Lower lobe of right lung (tissue), 2 donors: ENCODE data around the gene CYB5B. TPM values are rescaled to one million over a fixed set of nuclear protein-coding genes. Genes with fewer than 3 reads are reported as not detected.

Experiments used
- ATAC-seq, 2 donors: fragments of 200-7000 bp; cut with Tn5 transposase; one replicate each; pipeline ENCODE4 v1.9.1; 2020 to 2022; ENCODE audit warnings: mild to moderate bottlenecking in 2 of 2, moderate library complexity in 2 of 2
- DNase-seq: peaks from one replicate; pipeline ENCODE4 v3.0.0-alpha.2; 2020
- H3K27ac ChIP-seq: fragments of 200-600 bp; one replicate; pipeline ENCODE4 v1.8.0; 2022
- H3K27me3 ChIP-seq: fragments of 200-600 bp; one replicate; pipeline ENCODE4 v1.8.0; 2022; ENCODE audit warnings: low read depth
- H3K36me3 ChIP-seq: fragments of 200-600 bp; one replicate; pipeline ENCODE4 v1.8.0; 2022; ENCODE audit warnings: mild to moderate bottlenecking
- H3K4me1 ChIP-seq: fragments of 200-600 bp; one replicate; pipeline ENCODE4 v1.8.0; 2022
- H3K4me3 ChIP-seq: fragments of 200-600 bp; one replicate; pipeline ENCODE4 v1.8.0; 2022; ENCODE audit warnings: mild to moderate bottlenecking
- H3K9me3 ChIP-seq: fragments of 200-600 bp; one replicate; pipeline ENCODE4 v1.8.0; 2022
- CTCF ChIP-seq: fragments of 200-600 bp; IDR thresholded peaks from one replicate; pipeline ENCODE4 v1.8.0; 2022; ENCODE audit warnings: antibody characterized with exemption, mild to moderate bottlenecking
- intact Hi-C: fragments of 100-400 bp; cut with DNase I; formaldehyde crosslinking; loops from one replicate; pipeline ENCODE4 v1.11.0; 2022
- total RNA-seq: library from RNA; stranded (reverse); fragmentation: NEBNext Ultra II Directional; extraction: Animal tissue kit (Norgen Biotek cat#: 25700); gene quantifications from one replicate; pipeline ENCODE4 v1.2.1, GENCODE V29; 2021
- donor health status: DM: no; HTN: yes; CAD: no; lungs with severe emphysema.

The CYB5B gene
- total RNA-seq, 1 donor from 2014 or later, result 78.2 TPM

GRCh38 chr16:69467531-69468204 lies 43.2 kb downstream of the CYB5B start:
- H3K27me3 ChIP-seq, result no peaks in the 10 kb centered on the region
- intact Hi-C loops, result no loop called here
- no peak overlapping the region for H3K4me3 ChIP-seq
- H3K9me3 ChIP-seq, result no peaks in the 10 kb centered on the region
- H3K4me1 ChIP-seq, result peaks cover 32% of the 10 kb centered on the region
- DNase-seq (no peak), ATAC-seq (no peak)
- no peak overlapping the region for H3K27ac ChIP-seq
- TF ChIP-seq CTCF, result no peak
- peaks cover 7% of the 10 kb centered on the region for H3K36me3 ChIP-seq

- no peak for TF ChIP-seq CTCF
- Histone ChIP-seq H3K4me3 (no peak overlapping the region), H3K9me3 (no peaks in the 10 kb centered on the region), H3K27ac (no peak overlapping the region), H3K4me1 (peaks cover 23% of the 10 kb centered on the region), H3K36me3 (no peaks in the 10 kb centered on the region), H3K27me3 (no peaks in the 10 kb centered on the region)
- DNase-seq, result no peak
- intact Hi-C loops, result no loop called here
- ATAC-seq, result peak in 1 of 2 donors; percentile 19
Measured at GRCh38 chr16:69469807-69470561, 45.6 kb downstream of the CYB5B start.

GRCh38 chr16:69471121-69471520 lies 46.7 kb downstream of the CYB5B start:
- no peak overlapping the region for H3K27ac ChIP-seq
- no peak for ATAC-seq

GRCh38 chr16:69474408-69474807 lies 50.0 kb downstream of the CYB5B start:
- Histone ChIP-seq H3K27ac (no peak overlapping the region), H3K4me1 (peaks cover 20% of the 10 kb centered on the region), H3K36me3 (no peaks in the 10 kb centered on the region), H3K4me3 (no peak overlapping the region), H3K9me3 (no peaks in the 10 kb centered on the region), H3K27me3 (no peaks in the 10 kb centered on the region)
- no peak for TF ChIP-seq CTCF
- no peak for DNase-seq
- intact Hi-C loops, result no loop called here
- ATAC-seq, result no peak

More at GRCh38 chr16:69471121-69471520, 46.7 kb downstream of the CYB5B start:
- TF ChIP-seq CTCF, result no peak
- Histone ChIP-seq H3K9me3 (no peaks in the 10 kb centered on the region), H3K27me3 (no peaks in the 10 kb centered on the region), H3K4me1 (peaks cover 12% of the 10 kb centered on the region), H3K36me3 (no peaks in the 10 kb centered on the region), H3K4me3 (no peak overlapping the region)
- DNase-seq, result no peak
- intact Hi-C loops, result no loop called here

GRCh38 chr16:69476920-69477443 lies 52.6 kb downstream of the CYB5B start:
- H3K9me3 ChIP-seq, result no peaks in the 10 kb centered on the region
- intact Hi-C loops, result no loop called here
- no peak for TF ChIP-seq CTCF

More at GRCh38 chr16:69476920-69477443, 52.6 kb downstream of the CYB5B start:
- Histone ChIP-seq H3K27me3 (no peaks in the 10 kb centered on the region), H3K4me3 (no peak overlapping the region), H3K36me3 (no peaks in the 10 kb centered on the region), H3K4me1 (peaks cover 22% of the 10 kb centered on the region), H3K27ac (no peak overlapping the region)
- ATAC-seq, result no peak
- no peak for DNase-seq
